Endothelial cell of umbilical vein (primary cell): Measurements from ENCODE around the gene IMPG2.

Experiments
- MAX ChIP-seq: IDR thresholded peaks from 2 replicates; pipeline ENCODE4 v1.6.1; 2011; ENCODE audit not compliant: insufficient read depth, insufficient read length
- MYC ChIP-seq: IDR thresholded peaks from one replicate; pipeline ENCODE4 v1.6.1; 2011; ENCODE audit warnings: mild to moderate bottlenecking, low read depth, low read length

- no peak for TF ChIP-seq MYC
- no peak for TF ChIP-seq MAX
These were observed at the start of gene IMPG2 for GRCh38 chr3:101320475-101320874.
